ENCODE results near the gene GPC6.
"Not testable (repeated sequence)": the region's sequence is repeated elsewhere in the genome, so short reads cannot be mapped to it uniquely, and the experiment has no call there.

The GPC6 gene

DNA sequence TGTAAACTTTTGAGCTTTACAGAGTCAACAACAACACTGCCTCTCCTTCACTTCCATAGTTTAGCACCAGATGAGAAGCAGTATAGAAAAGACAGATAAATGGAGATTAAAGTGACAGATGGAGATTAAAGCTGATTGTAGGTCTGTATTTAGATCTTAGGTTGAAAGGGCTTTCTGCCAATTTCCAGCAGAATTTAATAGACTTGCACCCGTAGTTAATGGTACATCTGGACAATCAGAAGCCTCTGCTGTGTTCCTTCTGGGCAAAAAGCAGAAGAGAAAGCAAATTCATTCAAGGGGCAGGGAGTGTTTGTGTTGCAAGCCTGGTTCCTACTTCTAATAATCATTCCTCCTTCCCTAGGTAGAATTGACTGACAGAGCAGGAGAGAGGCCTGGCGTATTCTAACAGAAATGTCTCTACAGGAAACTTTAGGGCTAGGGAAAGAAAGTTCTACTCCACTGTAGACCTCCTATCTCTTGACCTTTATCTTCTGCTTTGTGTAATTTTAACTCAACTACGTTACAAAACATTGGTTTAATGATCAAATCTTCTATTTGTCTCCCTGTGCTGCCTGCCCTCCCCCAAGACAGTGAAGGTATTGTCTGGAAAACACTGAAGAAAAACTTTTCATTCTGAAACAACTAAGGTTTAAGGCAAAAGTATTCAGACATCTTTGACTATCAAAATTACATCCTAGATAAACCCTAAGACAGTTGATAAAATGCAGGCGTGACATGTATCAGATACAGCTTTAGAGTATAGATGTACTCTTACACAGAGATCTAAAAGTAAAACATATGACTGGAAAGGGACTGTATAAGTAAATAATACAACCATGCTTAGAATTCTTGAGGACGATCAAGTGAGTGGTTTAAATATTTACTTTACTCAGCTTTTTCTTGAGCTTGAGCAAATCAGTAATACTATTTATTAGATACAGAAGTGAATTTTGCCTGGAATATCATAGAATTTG is 44.4 kb downstream of the GPC6 start:
- DNase-seq = no peak

DNA sequence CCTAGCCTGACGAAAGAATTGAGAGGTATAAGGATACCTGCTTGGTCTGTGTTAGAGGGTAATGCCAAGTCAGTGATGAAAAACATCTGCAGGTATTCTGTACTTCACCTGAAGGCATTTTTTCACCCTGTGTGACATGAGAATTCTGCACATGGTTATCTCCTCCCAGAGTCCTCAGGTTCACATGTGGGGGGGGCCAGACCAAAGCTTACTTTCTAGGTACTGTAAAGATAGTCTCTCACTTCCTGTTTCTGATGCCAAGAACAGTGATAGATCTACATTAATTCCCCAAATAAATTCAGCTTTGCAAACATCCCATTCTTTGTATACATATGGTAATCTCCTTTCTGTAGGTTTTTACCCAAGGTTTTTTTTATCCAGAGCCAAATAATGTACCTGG is 53.4 kb downstream of the GPC6 start:
- no peak for DNase-seq

DNA sequence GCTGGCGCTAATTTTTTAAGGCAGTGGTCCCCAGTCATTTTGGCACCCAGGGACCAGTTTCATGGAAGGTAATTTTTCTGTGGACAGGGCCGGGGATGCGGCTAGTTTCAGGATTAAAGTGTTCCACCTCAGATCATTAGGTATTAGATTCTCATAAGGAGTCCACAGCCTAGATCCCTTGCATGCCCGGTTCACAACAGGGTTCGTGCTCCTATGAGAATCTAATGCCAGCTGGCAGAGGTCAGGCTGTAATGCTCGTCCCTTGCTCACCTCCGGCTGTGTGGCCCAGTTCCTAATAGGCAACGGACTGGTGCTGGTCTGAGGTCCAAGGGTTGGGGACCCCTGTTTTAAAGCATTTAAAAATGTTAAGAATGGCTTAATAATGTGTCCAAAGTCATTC is 54.1 kb downstream of the GPC6 start:
- no peak for DNase-seq

DNA sequence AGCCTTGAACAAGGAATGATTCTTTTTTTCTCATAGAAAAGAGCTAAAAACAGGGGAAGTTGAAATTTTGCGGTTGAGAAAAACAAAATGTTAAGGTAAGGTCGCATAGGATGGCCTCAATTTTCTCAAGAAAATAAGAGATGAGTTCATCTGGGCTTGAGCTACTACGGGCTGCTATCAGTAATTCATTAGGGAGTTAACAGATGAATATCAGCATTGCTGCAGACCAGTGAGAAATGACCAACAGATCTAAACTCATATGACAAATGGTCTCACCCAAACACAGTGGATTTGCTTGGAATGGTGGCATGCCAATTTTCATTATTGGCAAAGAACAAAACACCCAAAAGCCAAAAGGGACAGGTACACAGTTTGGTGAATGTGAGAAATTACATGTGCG is 56.6 kb downstream of the GPC6 start:
- no peak for DNase-seq

GRCh38 chr13:93284064-93284463 is 57.5 kb downstream of the GPC6 start:
- no peak for DNase-seq

DNA sequence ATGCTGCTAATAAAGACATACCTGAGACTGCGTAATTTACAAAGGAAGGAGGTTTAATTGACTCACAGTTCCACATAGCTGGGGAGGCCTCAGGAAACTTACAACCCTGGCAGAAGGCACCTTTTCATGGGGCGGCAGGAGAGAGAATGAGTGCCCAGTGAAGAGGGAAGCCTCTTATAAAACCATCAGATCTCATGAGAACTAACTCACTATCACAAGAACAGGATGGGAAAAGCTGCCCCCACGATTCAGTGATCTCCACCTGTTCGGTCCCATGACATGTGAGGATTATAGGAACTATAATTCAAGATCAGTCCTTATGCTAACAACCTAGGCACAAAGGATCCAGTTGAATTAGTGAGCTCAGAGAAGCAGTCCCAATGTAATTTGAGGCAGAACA is 59.4 kb downstream of the GPC6 start:
- DNase-seq = no peak

- DNase-seq = no peak
Observed at GRCh38 chr13:93289053-93289452, 62.4 kb downstream of the GPC6 start.

DNA sequence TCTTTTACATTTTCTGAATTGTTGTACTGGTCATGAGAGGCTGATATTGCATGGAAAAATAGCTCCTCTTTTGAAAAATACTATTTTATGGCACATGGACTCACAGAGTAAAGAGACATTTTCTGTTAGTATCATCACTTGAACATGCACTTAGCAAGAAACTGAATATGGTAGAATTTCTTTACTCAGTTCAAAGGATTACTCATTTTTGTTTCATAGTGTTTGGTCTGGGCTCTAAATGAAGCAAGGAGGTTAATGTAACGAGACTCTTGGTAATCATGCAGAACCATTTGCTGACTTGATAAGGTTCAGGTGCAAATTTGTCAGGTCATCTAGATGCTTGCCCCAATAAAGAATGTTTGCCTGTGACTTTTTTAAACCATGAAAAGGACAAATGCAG is 63.2 kb downstream of the GPC6 start:
- no peak for DNase-seq

GRCh38 chr13:93290503-93290902 is 63.9 kb downstream of the GPC6 start:
- DNase-seq = no peak

- no peak for DNase-seq
Observed at GRCh38 chr13:93292366-93292765, 65.8 kb downstream of the GPC6 start.

GRCh38 chr13:93293710-93294109 is 67.1 kb downstream of the GPC6 start:
- no peak for DNase-seq

- no peak for DNase-seq
Observed at GRCh38 chr13:93296584-93296983, 70.0 kb downstream of the GPC6 start.

DNA sequence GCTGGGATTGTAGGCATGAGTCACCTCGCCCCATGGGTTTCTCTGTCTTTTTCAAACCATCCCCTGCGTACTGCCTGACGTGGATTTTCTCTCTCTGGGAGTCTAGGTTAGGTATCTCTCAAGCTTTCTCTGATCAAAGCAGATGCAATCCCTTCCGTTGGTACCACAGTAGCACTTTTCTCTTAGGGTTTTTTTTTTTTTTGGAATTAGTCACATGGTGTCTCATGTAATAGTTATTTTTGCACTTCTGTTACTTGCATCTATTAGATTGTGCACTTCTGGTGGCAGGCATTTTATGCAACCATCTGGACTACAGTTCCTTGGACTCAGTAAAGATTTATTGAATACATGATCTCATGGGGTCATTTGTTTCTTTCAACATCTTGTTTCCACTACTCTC is 72.1 kb downstream of the GPC6 start:
- DNase-seq = no peak

- DNase-seq = no peak
Observed at GRCh38 chr13:93304134-93304533, 77.5 kb downstream of the GPC6 start.

GRCh38 chr13:93304868-93305613 is 78.4 kb downstream of the GPC6 start:
- no peak for DNase-seq

DNA sequence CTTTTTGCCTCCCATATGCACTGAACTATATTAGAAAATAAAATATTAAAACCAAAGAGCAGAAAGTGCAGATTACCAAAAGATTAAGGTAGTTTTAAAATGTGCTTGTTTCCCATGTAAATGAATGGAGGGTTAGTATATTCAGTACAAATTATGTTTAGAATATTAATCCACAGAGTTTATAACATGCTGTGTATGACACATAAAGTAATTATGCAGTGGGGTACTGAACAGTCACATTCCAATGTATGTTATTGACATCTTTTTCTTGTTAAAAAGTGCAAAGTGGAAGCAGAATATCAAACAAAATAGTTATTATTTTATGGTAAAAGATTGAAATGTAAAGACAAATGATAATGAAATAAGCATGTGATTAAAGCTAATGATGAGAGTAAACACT is 79.3 kb downstream of the GPC6 start:
- no peak for DNase-seq

DNA sequence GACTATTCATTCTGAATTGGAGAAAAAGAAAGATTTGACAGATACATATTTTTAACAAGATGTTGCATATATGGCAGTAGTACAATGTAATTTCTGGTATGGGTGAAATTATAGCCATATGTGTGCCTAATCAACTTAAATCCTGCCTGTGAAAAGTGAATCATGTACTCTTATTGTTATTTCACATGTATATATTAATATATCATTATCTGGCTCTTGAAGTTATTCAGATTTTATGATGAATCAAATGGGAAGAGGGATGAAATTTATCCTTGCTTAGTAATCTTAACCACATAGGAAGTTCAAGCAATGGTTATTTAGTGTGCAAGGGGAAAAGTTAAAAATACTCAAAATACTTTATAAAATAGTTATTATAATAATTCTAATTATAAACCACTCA is 80.5 kb downstream of the GPC6 start:
- DNase-seq = no peak

DNA sequence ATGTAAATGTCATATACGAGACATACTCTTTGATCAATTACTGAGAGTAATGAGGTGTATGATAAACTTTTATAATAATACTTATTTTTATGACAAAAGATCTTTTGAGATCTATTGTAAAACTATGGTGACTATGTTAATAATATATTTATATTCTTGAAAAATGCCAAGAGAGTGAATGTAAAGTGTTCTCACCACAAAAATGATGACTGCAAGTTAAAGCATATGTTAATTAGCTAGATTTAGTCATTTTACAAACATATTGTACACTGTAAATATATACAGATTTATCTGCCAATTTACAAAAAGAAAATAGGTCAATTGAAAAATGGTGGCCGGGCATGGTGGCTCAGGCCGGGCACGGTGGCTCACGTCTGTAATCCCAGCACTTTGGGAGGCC is 81.0 kb downstream of the GPC6 start:
- DNase-seq = no peak

- DNase-seq = peak; percentile 44
Observed at GRCh38 chr13:93309886-93310523, 83.4 kb downstream of the GPC6 start.

DNA sequence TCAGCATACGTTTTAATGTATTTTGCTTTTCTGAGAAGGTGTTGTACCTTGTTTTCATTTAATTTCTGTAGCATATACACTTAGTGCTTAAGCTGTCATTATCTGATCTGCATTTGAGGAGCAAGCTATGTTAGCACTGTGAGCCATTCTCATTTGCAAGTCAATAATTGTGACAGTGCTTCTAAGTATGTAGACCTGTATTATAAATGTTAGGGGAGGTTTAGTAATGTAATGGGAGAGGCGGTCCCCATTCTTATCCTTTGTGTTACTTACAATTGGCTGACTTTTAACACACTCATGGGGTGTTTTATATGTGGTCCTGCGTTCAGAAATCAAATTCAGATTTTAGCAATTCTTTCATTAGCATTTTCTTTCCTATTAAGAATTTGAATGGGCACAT is 90.2 kb downstream of the GPC6 start:
- no peak for DNase-seq

GRCh38 chr13:93318534-93319254 is 92.1 kb downstream of the GPC6 start:
- DNase-seq = no peak

GRCh38 chr13:93320942-93321341 is 94.3 kb downstream of the GPC6 start:
- no peak for DNase-seq

- DNase-seq = not testable (repeated sequence)
Observed at GRCh38 chr13:93323880-93324279, 97.3 kb downstream of the GPC6 start.
